ENCODE measurements around the gene PPM1L. TPM values are rescaled to one million over a fixed set of nuclear protein-coding genes. Genes with fewer than 3 reads are reported as not detected.
"Not testable (repeated sequence)": the region's sequence is repeated elsewhere in the genome, so short reads cannot be mapped to it uniquely, and the experiment has no call there.

PPM1L gene
- total RNA-seq, 1 donor from 2014 or later = 14.9 TPM

GRCh38 chr3:160999274-160999673 lies 243.2 kb downstream of the PPM1L start:
- H3K9me3 ChIP-seq = no peaks in the 10 kb centered on the region
- intact Hi-C loops (cut with DNase I) = no loop called here
- ATAC-seq (no peak), DNase-seq (no peak)
- no peaks in the 10 kb centered on the region for H3K27me3 ChIP-seq (ENCODE audit: low read depth)
- no peak overlapping the region for H3K4me3 ChIP-seq
- TF ChIP-seq, protein P1, sequence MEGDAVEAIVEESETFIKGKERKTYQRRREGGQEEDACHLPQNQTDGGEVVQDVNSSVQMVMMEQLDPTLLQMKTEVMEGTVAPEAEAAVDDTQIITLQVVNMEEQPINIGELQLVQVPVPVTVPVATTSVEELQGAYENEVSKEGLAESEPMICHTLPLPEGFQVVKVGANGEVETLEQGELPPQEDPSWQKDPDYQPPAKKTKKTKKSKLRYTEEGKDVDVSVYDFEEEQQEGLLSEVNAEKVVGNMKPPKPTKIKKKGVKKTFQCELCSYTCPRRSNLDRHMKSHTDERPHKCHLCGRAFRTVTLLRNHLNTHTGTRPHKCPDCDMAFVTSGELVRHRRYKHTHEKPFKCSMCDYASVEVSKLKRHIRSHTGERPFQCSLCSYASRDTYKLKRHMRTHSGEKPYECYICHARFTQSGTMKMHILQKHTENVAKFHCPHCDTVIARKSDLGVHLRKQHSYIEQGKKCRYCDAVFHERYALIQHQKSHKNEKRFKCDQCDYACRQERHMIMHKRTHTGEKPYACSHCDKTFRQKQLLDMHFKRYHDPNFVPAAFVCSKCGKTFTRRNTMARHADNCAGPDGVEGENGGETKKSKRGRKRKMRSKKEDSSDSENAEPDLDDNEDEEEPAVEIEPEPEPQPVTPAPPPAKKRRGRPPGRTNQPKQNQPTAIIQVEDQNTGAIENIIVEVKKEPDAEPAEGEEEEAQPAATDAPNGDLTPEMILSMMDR (IDR thresholded peaks at IDR 0.05) = no peak
- no peaks in the 10 kb centered on the region for H3K4me1 ChIP-seq
- H3K27ac ChIP-seq = no peak overlapping the region
- no peaks in the 10 kb centered on the region for H3K36me3 ChIP-seq

DNA sequence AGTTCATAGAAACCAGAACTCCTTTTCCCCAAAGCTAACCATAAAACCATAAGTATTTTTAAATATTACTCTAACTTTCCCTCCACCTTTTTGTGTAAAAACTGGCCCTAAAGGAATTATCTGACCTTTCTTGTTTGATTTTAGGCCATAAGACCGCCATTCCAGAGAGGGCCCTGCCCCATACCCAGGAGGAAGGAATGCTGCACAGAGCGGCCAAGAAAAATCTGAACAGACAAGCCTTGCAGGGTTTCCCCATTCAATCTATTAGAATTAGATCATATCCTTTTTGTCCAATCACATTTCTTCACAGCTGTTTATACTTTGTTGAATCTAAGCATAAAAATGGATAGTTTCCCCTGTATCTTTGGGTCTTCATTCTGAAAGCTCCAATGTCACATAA lies 252.1 kb downstream of the PPM1L start:
- ATAC-seq (no peak), DNase-seq (no peak)
- no peaks in the 10 kb centered on the region for H3K4me1 ChIP-seq
- TF ChIP-seq, protein P1 (IDR thresholded peaks at IDR 0.05) = no peak
- intact Hi-C loops (cut with DNase I) = no loop called here
- no peak overlapping the region for H3K4me3 ChIP-seq
- no peaks in the 10 kb centered on the region for H3K36me3 ChIP-seq
- no peak overlapping the region for H3K27ac ChIP-seq
- no peaks in the 10 kb centered on the region for H3K9me3 ChIP-seq
- no peaks in the 10 kb centered on the region for H3K27me3 ChIP-seq (ENCODE audit: low read depth)

DNA sequence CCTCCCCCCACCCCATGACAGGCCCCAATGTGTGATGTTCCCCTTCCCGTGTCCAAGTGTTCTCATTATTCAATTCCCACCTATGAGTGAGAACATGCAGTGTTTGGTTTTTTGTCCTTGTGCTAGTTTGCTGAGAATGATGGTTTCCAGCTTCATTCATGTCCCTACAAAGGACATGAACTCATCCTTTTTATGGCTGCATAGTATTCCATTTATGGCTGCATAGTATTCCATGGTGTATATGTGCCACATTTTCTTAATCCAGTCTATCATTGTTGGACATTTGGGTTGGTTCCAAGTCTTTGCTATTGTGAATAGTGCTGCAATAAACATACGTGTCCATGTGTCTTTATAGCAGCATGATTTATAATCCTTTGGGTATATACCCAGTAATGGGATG lies 254.1 kb downstream of the PPM1L start:
- H3K9me3 ChIP-seq; H3K4me3 ChIP-seq; H3K36me3 ChIP-seq; H3K27me3 ChIP-seq (ENCODE audit: low read depth); intact Hi-C loops (cut with DNase I); ATAC-seq; H3K27ac ChIP-seq; H3K4me1 ChIP-seq; DNase-seq: not testable (repeated sequence)

- DNase-seq (no peak), ATAC-seq (no peak)
- intact Hi-C loops (cut with DNase I) = no loop called here
- H3K27me3 ChIP-seq (ENCODE audit: low read depth) = no peaks in the 10 kb centered on the region
- no peaks in the 10 kb centered on the region for H3K36me3 ChIP-seq
- no peak overlapping the region for H3K27ac ChIP-seq
- H3K9me3 ChIP-seq = no peaks in the 10 kb centered on the region
- H3K4me3 ChIP-seq = no peak overlapping the region
- TF ChIP-seq, protein P1 (IDR thresholded peaks at IDR 0.05) = no peak
- H3K4me1 ChIP-seq = no peaks in the 10 kb centered on the region
Observed at GRCh38 chr3:161014843-161015749, 259.1 kb downstream of the PPM1L start.

DNA sequence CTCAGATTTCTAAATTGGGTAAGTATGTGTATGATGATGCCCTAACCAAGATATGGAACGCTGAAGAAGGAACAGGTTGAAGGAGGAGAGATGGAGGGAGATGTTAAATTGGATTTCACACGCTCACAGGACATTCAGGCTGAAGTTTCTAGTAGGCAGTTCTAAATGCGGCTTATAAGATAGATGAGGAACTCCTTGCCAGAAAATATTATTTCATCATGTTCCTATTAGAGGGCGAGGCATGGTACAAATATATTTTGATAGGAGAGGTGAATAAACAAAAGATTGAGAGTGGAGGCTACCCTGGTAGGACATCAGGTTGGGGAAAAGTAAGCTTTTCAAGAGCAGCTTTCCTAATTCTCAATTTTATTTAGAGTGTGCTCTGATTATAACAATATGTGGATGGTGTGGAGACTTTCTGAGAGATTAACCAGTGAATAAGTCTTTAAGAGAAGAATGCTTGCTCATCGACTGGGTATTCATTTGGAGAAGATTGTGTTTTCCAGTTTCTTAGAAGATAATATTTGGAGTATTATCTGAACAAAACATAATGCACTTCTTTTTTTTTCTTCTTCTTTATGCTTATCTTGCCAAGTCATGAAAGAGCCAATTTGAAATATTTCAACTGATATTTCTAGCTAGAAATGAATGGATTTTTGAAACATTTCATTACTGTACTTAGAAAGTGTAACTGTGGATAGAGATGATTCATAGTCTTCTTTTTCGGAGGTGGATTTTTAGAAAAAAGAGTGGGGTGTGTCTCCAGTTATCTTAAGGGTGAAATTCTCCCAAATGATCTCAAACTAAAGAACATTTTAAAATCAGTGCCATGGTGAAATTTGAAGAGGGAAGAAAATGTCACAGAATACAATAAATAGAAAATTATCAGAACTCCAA lies 260.6 kb downstream of the PPM1L start:
- intact Hi-C loops (cut with DNase I) = no loop called here
- no peaks in the 10 kb centered on the region for H3K27me3 ChIP-seq (ENCODE audit: low read depth)
- ATAC-seq (no peak), DNase-seq (no peak)
- no peaks in the 10 kb centered on the region for H3K4me1 ChIP-seq
- H3K9me3 ChIP-seq = peaks cover 3% of the 10 kb centered on the region
- no peaks in the 10 kb centered on the region for H3K36me3 ChIP-seq
- H3K4me3 ChIP-seq = no peak overlapping the region
- H3K27ac ChIP-seq = no peak overlapping the region
- TF ChIP-seq, protein P1 (IDR thresholded peaks at IDR 0.05) = no peak
